HPDE6-E6E7 (cell line): ENCODE results near the gene TMEM72.

Experiments used
- DNase-seq: peaks from one replicate; pipeline ENCODE4 v3.0.0; 2011; ENCODE audit warnings: missing footprints; ENCODE audit errors: extremely low spot score

TMEM72 gene

DNA sequence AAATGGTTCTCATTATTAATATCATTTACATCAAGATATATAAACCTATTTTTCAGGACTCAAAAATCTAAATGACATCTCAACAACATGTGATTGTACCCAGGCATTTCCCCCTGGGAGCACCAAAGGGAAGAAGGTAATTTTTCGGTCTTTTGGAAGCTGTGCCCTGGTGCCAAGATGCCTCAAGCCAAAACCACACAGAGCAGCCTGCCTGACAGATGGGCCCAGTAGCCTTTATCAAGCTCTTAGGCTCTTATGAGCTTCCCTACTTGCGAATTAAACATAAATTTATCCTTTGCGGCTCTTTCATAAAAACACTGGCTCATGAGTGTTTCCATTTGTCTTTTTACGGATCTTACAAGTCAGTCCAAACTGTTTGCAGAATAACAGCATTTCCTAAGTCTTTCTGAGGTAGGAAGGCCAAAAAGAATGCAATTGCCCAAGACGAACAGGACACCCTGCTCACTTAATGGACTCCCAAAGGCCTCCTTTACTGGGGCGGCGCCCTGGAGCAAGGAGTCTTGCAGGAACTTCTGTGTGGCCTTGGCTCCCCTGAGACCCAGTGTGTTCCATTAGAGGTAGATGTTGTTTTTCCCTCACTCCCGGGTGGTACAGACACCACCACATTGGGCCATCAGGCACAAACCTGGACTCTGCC lies 44.4 kb downstream of the TMEM72 start:
- DNase-seq, result no peak

DNA sequence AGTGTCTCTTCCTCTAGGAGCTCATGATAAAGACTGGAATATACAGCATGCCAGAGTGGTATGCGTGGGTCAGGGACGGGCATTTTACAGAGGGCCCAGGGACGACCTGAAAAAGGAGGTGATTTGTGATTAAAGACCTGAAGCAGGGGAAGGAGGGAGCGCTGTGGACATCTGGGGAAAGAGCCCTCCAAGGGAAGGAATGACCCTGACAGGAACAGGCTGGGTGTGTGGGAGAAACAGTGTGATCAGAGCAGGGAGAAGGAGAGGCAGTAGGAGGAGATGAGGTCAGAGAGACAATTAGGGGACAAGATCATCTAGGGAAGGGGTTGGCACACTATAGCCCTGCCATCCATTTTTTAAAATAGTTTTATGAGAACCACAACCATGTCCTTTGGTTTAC lies 45.1 kb downstream of the TMEM72 start:
- DNase-seq, result no peak

DNA sequence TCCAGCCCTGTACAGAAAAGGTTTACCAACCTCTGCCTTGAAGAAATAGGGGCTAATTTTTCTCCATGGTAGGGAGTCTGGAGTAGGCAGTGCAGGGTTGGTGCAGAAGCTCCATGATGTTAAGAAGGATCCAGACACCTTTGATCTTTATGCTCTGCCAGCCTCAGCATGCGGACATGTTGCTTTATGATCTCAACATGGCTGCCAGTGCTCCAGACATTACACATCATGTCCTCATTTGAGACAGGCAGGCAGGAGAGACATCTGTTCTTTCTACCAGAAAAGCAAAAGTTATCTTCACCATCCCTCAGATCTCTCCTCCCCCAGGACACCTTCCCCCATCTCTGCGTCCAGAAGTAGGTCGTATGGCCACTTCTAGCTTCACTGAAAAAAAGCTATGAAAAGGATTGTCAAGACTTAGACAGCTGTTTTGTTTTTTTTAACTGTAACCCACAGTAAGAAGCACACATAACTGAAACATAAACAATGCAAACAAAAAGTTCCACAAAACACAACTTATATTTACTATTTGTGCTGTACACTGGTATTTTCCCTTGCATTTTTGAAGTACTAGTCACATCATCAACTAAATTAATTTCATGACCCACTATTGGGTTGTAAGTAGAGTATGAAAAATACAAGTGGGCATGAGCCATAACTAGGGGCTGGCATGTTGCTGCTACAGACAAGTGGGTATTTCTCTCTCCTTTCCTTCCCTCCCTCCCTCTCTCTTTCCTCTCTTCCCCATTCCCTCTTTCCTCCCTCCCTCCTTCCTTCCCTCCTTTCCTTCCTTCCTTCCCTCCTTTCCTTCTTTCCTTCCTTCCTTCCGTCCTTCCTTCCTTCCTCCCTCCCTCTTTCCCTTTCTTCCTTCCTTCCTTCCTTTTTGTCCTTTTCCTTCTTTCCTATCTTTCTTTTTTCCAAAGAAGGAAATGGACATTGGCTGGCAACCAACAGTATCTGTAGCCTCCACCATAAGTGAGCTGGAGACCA lies 45.9 kb downstream of the TMEM72 start:
- DNase-seq, result no peak

DNA sequence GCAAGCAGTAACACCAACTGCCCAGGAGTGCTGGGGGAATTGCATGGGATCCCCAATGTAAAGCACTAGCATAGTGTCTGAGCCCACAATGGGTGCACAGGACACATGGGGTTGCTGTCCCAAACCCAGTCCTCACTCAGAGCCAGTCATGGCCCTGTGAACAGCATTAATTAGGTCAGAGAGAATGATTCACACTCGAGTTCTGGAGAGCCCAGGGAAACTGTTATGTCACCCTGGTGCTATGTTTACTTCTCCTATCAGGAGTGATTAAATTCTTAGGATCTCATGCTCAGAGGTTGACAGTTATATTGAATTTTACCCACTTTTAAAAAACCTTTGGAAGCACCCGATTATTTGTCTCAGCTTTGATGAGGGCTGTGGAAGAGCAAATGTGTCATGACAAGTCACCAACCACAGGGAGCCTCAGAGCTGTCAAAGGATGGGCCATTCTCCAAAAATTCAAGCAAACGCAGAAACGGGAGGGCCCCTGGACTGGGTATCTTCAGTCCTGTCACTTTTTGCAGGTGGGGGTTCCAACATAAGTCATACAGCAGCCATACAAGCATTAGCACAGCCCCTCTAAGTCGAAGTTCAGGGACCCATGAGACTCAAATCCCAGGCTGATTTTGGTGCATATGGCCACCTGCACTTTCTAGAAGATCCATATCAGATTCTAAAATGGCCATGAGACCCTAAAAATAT lies 47.2 kb downstream of the TMEM72 start:
- DNase-seq, result no peak

DNA sequence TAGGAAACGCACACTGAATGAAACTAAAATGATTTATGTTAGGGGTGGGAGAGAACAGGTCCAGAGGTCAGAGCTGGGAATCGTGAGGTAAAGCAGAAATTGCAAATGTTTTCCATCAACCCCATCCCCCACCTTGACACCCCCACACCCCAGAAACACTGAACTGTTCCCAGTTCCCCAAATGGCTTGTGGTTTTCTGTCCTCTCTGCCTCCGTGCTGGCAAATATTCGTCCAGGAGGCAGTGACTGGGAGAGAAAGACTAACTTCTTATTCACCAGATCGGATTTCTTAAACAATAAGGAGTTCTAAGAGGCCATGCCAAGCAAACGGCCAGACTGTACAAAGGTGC lies 47.7 kb downstream of the TMEM72 start:
- no peak for DNase-seq

DNA sequence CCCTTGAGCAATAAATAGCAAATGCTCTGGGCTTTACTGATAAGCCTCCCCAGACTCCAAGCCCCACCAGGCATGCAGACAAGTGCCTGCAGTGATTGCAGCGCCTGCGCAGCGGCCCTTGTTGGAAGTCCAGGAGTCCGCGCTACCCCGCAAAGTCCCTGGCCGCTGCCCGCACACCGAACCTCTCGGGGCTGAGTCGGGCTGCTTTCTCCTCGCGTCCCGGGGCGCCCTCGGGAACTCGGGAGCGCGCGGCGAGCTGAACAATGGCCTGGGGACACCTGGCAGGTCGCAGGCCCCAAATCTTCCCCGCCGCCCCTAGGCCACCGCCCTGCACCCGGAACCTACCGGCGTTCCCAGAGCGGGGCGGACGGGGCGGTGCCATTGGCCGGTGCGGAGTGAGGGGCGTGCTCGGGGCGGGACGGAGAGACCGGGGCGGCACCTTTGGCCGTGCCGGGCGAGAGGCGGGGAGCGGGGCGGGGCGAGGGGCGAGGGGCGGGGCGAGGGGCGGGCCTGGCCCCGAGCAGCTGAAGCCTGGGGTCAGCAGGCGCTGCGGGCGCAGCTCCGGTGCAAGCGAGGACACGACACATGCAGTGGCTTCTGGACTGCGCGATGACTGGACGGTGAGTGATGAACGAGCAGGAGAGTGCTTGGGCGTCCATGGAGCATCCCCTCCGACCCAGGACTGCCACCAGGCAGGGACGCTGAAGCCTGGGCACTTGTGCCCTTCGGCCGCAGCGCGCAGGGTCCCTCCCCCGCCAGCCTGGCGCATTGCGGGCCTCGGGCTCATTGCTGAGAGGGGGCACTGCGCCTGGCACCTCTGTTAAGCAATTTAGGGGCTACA lies 48.3 kb downstream of the TMEM72 start, which contains the start of gene RASSF4:
Gene RASSF4 (plus strand): TSS at position 556 of the 841 bp plus-strand sequence. CDS start 10,401 bp downstream, outside the sequence.
- peak; percentile 92 for DNase-seq

DNA sequence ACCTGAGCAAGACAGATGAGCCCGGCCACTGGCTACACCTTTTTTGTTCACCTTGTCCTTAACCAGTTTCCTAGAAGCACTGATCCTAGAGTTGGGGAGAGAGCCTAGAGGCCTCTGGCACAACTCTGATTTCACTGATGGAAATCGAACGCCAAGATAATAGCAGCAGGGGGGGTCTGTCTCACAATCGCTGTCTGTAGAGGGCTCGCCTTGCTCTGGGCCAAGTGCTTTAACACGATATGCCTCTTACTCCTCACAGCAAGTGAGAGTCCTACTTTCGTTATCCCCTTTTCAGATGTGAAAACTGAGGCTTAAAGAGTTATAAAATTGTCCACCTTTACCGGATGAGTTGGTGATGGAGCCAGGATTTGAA lies 48.9 kb downstream of the TMEM72 start:
- no peak for DNase-seq

DNA sequence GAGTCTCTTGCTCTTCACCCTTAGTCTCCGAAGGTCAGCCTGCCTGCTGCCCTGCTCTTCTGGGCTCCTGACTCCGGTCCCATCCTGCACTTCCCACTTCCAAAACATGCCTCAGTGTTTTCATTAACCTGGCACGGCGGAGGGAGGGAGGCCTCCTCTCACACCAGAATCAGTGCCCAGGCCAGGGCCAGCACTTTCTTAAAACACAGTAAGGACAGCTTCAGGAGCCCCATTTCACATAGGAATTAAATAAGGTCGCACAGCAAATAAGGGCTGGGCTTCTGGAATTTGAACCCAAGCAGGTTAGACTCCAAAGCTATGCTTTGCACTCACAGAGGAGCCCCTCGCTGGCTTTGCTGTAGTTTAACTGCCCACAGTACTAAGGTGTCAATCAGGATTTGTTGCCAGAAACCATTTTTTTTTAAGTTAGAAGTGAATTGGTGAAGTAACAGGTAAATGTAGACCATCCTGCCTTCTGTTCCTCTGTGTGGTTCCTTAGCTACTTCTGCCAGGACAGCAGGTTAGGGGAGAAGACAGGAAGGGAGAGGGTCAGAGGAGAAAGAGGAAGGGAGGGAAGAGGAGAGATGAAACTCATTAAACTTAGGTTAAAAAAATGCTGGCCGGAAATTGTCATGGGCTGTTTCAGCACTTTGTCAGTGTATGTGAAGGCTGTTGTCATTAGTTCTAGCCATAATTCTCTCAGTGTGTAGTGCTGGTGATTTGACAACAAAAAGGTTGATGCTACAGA lies 49.5 kb downstream of the TMEM72 start:
- no peak for DNase-seq

DNA sequence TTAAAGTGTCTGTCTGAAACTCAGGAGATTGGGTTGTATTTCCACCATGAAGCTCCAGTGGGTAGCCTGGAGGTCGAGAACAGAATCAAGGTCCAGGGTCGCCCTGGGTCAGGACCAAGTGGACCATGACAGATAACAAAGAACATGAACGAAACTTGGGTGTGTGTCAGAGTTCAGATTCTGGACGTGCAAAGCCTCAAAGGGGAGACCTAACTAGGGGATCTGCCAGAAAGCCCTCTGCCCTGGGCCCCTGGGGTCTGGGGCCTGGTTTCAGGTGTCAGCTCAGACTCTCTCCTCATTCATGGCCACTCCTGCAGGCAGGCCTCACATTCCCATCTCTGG lies 50.1 kb downstream of the TMEM72 start:
- DNase-seq, result no peak

DNA sequence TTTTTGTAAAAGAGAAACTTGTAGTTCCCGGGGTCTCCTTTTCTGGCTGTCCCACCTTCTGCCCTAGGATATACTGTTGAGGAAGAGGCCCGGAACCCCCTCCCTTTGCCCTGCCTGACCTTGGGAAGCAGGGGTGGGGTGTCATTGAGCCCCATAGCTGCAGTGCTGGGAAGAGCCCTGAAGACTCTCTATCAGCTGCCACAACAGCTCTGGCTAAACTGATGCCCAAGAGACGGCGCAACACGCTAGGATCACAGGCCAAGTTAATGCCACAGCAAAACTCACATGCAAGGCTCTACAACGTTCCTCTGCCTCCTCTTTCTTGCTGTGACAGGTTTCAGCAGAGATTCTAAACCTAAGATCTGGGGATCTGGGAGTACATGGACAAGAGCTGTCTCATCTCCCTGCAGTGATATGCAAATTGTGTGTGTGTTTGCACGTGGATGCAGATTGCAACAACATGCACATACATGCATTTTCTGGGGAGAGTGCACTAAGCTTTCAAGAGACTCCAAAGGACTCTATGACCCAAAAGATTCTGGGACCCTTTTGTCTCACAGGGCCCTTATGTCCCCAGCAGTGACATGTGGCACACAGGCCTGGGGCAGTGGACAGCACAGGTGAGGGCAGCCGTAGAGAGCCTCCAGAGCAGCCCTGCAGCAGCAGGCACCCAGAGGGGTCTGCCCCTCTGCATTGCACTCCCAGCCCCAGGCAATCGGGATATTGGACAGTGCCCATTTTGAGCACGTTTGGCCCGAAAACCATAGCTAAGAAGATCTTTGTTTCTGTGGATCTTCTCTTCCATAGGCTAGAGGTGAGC lies 51.0 kb downstream of the TMEM72 start:
- DNase-seq, result no peak

DNA sequence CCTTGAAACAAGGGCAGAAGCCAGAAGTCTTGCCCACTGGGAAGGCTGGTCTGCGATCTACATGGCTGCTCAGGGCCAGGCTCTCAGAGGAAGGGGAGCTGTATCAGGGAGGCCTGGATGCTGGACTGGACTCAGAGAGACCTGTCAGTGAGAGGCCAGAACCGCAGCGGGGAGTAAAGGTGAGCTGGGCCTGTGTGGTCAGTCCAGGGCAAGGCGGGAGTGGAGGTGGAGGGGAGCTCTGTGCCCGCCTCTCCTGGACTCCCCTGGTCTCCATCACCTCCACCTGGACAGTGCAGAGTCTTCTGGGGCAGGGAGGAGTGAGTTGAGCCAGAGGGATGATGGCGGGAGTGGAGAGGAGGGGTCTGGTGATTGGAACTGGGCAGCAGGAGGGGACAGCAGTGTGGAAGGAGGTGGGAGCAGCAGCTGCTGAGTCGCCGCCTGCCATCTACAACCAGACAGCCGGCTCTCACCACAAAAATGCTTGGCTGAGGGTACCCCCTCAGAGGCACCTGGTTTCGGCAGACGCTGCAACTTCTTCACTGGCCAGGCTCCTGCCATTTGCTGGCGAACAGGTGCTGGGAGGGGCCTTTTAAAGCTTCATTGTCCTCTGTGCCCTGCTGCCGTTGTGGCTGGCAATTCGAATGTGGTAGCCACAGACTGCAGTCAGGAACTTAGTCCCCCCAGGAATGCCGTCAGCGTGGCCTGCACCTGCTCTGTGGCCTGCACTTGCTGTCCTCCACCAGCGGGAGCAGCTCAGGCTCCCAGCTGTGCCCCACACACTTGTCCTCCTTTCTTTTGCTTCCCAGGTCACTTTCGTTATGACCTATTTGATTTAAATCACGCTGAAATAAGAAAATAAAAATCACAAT lies 52.0 kb downstream of the TMEM72 start:
- DNase-seq, result no peak

DNA sequence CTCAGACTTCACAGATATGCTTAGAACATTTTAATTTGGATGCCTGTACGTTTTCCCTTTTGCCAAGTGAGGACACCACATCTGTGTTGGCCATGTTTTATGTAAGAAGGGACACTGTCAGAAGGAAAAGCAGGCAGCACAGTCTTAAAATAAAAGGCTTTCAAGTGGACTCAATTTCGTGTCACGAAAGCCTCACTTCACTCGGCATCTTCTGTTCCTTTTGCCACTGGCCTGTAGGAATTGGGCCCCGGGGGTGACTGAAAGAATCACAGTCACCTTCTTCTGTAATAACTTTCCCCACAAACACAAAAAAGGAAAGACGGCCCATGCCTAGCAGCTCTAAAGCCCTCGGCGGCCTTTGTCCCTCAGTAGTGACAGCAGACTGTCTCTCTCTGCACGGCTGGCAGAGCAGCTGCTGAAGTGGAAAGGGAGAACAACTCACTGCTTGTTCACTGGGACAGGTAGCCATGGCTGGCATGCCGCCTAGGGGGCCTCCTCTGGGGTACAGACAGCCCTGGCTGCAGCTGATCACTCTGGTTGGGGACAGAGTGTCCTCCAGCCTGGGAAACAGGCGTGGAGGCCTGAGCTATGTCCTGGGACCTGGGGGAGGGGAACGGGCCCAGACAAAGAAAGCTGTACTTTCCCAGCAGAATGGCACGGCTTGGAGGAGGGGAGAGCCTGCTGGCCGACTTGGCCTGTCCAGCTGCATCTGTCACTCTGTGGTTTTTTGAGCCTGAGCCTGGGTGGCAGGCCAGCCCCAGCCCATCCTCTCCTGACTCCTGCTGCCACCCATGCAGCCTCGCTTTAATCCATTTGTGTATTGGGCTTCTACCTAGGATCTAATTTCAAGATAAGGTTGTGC lies 52.9 kb downstream of the TMEM72 start:
- DNase-seq, result no peak

DNA sequence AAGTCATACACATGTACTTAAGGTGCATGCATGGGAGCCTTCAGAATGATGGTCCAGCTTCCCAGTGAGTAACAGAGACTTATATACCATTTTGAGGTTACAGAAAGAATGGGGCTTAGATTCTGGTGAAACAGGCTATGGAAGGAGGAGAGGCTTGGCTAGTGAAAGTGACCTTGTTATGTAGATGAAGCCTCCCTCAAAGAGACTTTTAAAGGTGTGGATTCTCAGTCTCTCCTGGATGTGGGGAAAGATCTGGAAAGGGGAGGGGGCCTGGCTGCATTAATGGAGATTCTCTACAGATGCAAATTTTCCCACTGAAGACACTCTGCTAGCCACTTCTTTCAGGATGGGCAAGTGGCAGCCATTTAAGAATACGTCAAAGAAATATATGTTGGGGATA lies 54.0 kb downstream of the TMEM72 start:
- no peak for DNase-seq

DNA sequence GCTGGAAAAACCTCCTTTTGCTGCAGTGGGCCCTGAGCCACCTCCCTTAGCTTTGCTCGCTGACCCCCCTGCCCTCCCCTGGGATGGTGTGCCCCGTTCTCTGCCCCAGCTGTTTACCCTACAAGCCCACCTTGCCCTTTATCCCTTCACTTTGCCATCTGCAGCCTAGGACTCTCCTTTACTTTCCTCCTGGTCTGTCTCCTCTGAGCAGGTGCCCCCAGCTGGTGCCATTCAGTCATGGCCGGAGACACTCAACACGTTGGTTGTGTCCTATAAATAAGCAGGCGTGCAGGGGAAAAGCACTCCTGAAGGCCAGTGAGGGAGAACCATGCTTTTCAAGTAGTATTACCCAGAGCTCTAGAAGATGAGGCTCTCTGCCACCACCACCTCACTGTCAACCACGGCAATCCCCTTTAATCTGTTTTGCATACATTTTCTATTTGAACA lies 54.5 kb downstream of the TMEM72 start:
- no peak for DNase-seq

DNA sequence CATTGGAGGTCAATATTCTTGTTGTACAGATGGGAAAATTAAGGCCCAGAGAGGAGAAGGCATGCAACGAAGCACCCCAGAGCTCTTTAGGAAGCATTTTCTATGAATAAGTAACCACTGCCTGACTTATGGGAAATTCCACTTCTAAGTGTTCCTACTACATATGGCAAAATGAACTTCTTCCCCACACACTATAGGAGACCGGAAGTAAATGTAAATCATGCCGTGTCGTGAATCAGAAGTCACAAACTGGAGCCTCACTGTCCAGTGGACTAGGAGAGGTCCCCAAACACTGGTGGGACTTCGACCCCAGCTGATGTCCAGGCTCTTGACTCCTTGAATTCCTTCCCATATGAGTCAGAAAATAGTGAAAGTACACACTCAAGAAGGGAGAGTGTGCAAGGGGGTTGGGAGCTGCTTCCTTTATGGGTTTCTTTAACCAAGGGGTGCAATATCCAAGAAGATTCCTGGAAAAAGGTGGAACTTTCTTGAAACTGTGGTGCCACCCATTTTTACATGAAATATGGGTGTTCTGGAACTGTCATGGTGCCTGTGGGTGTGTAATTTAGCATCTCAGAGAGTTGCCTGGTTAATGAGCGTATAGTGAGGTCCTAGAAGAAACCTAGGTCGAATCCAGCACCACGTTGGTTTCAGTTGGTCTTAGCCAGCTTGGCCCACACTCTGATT lies 55.1 kb downstream of the TMEM72 start:
- DNase-seq, result no peak

DNA sequence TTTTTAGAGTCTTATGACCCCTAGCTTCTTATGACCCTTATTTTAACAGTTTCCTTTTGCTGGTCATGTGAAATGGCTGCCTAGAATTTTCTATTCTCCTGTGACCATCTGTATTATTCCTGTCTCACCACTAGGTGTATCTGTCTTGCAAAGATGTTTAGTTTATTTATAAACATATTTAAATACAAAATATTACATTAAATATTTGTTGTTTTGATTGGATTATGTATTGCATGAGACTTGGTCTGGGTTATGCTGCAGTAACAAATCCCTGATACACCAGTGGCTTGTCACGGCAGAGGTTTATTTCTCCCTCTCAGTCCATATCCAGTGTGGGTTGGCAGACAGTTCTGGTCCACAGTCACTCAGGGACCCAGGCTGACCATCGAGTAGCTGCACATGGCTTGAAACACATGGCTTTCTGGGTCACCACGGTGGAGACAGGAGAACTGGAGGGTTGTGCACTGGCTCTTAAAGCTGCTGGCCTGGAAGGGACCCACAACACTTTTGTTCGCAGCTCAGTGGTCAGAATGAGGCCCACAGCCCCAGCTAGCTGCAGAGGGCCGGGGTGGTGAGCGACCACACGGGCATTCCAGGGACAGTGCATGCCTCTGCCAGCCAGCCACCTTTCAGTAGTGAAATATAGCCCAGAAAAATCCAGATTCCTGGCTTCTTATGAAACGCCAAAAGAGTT lies 55.8 kb downstream of the TMEM72 start:
- no peak for DNase-seq

DNA sequence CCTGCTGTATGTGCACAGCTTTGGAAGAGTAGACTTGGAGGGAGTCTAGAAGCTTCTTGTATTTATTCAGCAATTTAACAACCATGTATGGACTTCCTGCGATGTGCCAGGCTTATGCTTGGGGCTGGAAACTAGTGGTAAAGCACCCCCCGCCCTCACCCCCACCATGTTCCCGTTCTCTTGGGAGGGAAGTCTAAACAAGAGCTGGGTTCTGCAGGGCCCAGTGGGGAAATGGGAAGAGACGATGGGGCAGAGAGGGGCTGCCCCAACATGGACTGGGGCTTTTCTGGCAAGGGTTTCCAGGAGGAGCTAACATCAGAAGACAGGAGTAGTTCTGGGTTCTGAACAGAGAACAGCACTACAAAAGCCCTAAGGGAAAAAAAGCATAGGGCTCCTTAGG lies 56.5 kb downstream of the TMEM72 start:
- DNase-seq, result no peak
